Epithelial cell of esophagus (primary cell): Measurements from ENCODE around the gene JUNB.

Source experiments
- DNase-seq: peaks from one replicate; pipeline ENCODE4 v3.0.0; 2010; ENCODE audit warnings: low read depth
- H3K4me3 ChIP-seq: 2 replicates; pipeline ENCODE4 v1.5.1; 2011; ENCODE audit warnings: mild to moderate bottlenecking, low read length, control low read depth
- CTCF ChIP-seq: IDR thresholded peaks from 2 replicates; pipeline ENCODE4 v1.5.1; 2011; ENCODE audit warnings: low read depth, mild to moderate bottlenecking, low read length, control low read depth, inconsistent platforms; ENCODE audit not compliant: insufficient read depth; ENCODE audit errors: missing control alignments

Gene JUNB

GRCh38 chr19:12799742-12800465 lies 8.6 kb downstream of the JUNB start:
- H3K4me3 ChIP-seq, result peak overlapping the region; percentile 98
- no peak for TF ChIP-seq CTCF
- no peak for DNase-seq

- no peak for DNase-seq
- H3K4me3 ChIP-seq, result peak overlapping the region; percentile 98
- TF ChIP-seq CTCF, result no peak
Measured at GRCh38 chr19:12800466-12800770, 9.1 kb downstream of the JUNB start.

GRCh38 chr19:12800923-12801465 lies 9.7 kb downstream of the JUNB start:
- TF ChIP-seq CTCF, result no peak
- H3K4me3 ChIP-seq, result peak overlapping the region; percentile 98
- DNase-seq, result no peak

DNA sequence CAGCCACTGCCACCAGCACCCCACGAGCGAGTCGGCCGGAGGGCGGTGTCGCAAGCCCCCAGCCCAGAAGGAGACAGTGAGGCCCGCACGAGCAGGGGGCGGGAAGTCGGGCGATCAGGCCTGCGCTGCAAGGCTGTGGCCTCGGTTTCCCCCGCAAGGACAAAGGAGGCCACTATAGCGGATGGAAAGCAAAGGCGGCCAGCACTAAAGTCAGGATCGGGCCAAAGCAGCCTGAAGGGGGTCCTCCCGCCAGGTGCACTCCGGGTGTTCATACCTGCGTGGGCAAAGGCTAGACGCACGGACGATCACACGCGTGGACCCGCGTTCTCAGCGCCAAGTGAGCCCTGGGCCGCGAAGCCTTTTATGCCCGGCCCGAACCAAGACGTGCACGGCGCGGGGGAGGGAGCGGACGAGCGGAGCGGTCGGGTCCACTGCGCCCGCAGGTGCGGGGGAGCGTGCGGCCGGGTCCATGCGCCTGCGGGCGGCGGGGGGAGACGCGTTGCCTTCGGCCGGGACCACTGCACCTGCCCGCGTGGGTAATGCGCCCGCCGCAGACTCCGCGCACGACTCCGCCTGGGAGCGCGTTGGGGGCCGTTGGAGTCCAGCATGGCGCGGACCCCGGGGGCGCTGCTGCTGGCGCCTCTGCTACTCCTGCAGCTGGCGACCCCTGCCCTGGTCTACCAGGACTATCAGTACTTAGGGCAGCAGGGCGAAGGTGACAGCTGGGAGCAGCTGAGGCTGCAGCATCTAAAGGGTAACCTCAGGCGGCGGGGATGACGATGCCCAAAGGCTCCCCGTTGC lies 10.4 kb downstream of the JUNB start, which contains the start of the genes PRDX2 and THSD8:
TSS of gene PRDX2 (minus strand) at position 335 of the 801 bp plus-strand sequence. CDS start 539 bp downstream, outside the sequence.
TSS of gene THSD8 (plus strand) at position 604 of the 801 bp plus-strand sequence. CDS start at position 607, 3 bp downstream.
- H3K4me3 ChIP-seq, result peak within 1 kb of the TSS; percentile 98
- DNase-seq, result peak; percentile 80

GRCh38 chr19:12802267-12803106 lies 11.2 kb downstream of the JUNB start:
- no peak for DNase-seq
- TF ChIP-seq CTCF, result no peak
- H3K4me3 ChIP-seq, result peak overlapping the region; percentile 98

More for the DNA sequence above, 10.4 kb downstream of the JUNB start, which contains the start of the genes PRDX2 and THSD8:
- TF ChIP-seq CTCF, result no peak

- no peak for TF ChIP-seq CTCF
- H3K4me3 ChIP-seq, result no peak overlapping the region
Measured at GRCh38 chr19:12804051-12804450, 12.8 kb downstream of the JUNB start.

More at GRCh38 chr19:12804051-12804450, 12.8 kb downstream of the JUNB start:
- DNase-seq, result no peak
